ENCODE data around the gene CADPS2.
A peak's percentile ranks its signal among the peaks of the same experiment; 100 is the strongest.
"Not testable (repeated sequence)": the region's sequence is repeated elsewhere in the genome, so short reads cannot be mapped to it uniquely, and the experiment has no call there.

The CADPS2 gene

GRCh38 chr7:122849322-122849956, 36.8 kb downstream of the CADPS2 start:
- DNase-seq = no peak

DNA sequence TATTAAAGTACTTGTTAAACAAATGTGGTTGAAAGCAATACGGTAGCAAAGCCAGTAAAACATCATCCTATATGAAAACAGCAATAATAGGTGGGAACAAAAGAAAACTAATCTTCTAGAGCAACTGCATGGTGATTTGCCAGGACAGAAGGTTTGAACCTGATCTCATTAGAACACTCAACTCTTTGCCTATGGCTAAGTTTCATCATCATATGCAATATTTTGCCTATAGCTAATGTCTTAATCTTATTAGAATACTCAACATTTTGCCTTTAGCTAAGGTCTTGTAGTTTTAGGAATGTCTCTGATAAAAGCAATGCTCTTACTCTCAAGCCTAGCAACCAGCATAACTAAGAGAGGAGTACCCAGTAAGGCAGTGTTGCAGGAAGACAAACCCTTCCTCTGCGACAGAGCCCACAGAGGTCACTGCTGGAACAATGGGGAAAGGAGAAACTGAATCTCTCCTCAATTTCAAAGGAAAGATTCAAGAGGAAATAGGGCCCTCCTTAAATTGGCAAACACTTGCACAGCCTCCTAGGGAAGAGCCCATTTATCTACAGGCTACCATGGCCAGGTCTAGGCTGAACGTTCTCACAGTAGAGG, 38.3 kb downstream of the CADPS2 start:
- DNase-seq = no peak

GRCh38 chr7:122846591-122846990, 39.7 kb downstream of the CADPS2 start:
- DNase-seq = no peak

DNA sequence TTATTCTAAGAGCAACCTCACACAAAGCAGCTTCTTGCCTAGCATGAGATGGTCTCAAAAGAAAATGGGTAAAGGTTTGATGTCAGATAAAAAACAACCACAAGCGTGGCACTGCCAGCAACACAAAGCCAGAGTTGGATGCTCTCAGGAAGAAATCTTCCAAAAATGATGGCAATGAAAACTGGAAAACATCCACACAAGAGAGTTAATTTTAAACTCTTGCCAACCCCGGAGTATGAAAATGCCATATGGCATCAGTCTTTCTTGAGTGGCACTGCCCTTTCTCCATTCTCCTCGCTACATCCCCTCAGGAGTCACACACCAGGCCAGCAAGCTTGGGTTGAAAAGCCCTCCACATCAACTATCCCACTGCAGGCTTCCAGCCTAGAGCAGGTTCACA, 41.0 kb downstream of the CADPS2 start:
- no peak for DNase-seq

GRCh38 chr7:122844191-122844988, 41.9 kb downstream of the CADPS2 start:
- no peak for DNase-seq

DNA sequence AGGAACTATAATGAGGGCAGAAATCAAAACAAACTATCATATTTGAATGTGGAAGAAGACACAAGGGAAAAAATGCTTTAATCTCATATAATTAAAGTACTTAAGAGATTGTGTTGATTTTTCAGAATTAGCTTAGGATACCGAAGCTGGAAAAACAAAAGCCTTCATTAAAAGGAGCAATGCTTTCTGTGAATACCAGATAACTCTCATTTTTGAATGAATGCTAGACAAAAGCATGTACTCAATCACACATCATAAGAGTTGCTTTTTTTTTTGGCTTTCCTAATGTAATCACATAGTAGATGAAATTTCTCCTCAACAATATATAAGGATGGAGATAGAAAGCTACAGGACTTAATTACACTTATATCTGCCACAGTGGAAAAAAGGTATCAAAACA, 43.3 kb downstream of the CADPS2 start:
- no peak for DNase-seq

DNA sequence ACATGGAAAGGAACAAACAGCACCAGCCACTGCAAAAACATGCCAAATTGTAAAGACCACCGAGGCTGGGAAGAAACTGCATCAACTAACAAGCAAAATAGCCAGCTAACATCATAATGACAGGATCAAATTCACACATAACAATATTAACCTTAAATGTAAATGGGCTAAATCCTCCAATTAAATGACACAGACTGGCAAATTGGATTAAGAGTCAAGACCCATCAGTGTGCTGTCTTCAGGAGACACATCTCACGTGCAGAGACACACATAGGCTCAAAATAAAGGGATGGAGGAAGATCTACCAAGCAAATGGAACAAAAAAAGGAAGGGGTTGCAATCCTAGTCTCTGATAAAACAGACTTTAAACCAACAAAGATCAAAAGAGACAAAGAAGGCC, 50.0 kb downstream of the CADPS2 start:
- DNase-seq = not testable (repeated sequence)

- not testable (repeated sequence) for DNase-seq
These were observed 51.7 kb downstream of the CADPS2 start for GRCh38 chr7:122834571-122834942.

- no peak for DNase-seq
These were observed 52.2 kb downstream of the CADPS2 start for GRCh38 chr7:122833888-122834570.

DNA sequence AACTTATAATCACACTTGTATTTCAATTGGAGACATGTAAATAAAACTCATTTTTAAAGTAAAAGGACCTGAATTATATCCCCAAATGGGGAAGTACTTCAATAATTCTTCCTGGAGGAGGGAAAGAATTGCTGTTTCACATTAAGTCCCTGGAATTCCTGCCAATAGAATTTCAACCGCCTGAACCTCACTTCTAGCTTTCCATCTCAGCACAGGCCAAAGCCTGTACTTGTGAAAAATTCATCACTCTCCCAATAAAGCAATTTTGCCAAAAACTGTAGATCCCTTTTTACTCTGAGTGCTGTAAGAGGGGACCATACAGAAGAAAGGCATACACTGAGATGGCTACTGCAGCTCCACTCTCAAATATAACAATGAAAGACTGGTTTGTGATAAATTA, 54.8 kb downstream of the CADPS2 start:
- no peak for DNase-seq

GRCh38 chr7:122829962-122830361, 56.3 kb downstream of the CADPS2 start:
- no peak for DNase-seq

DNA sequence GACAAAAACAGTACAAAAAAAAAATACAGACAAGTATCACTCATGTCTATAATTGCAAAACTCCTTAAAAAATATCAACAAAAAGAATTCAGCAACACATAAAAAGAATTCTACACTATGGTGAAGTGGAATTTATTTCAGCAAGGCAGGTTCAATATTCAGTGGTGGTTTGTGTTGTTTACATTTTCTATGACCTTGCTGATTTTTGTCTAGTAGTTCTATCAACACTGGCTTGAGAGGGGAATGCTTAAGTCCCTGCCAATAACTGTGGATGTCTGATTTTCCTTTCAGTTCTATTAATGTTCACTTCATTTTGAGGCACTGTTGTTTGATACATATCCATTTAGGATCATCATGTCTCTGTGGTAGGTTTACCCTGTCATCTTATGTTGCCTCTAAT, 58.5 kb downstream of the CADPS2 start:
- DNase-seq = no peak

DNA sequence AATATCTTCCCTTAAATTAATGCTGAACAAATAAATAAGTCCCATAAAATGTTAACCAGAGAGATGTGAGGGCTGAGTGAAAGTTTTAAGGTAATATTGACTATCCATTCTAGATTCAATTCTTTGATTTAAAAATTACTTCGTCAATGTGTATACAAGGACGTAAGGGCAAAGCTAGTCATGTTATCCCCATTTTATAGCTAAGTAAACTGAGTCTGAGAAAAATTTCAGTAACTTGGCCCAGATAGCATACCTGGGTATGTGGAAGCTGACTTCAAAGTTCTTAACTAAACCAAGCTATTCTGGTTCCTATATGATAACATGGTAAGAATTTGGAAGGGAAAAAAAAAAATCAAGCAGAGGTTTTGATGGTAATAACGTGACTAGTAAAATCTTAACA, 72.4 kb downstream of the CADPS2 start:
- no peak for DNase-seq

GRCh38 chr7:122803851-122804250, 82.4 kb downstream of the CADPS2 start:
- DNase-seq = no peak

GRCh38 chr7:122803323-122803722, 82.9 kb downstream of the CADPS2 start:
- no peak for DNase-seq

DNA sequence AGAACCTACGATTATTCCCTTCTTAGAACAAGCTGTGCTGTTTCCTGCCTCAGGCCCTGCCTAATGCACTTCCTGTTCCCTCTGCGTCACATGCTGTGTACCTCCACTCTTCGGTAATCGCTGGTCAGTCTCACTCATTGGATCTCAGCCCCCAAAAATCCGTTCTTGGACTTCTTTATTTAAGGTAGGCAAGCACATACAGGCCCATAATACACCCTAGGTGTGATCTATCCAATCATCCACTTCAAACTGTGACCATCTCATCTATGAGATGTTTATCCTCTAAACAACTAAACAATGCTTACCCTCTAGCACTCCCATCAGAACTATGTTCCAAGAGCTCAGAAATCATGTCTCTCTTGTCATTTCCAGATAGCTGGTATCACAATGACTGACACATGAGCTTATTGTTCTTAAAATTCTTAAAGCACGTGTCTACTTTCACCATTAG, 83.9 kb downstream of the CADPS2 start:
- no peak for DNase-seq

DNA sequence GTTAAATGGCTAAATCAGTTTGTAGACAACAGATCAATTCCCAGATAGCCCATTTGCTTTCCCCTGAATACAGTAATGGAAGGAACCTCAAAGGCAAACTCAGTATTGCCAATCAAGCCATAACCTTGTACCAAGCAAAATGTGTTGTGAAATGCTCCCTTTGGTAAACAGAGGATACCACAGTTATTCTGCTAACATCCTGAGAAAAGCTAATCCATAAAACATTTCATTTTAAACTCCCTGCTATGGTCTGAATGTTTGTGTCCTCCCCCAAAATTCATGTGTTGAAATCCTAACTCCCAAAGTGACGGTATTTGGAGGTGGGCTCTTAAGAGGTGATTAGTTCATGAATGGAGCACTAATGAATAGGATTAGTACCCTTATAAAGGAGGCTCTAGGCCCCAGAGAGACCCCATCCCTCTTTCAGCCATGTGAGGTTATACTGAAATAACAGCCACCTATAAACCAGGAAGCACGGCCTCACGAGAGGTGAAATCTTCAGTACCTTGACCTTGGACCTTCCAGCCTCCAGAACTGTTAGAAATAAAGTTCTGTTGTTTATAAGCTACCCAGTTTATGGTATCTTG, 94.2 kb downstream of the CADPS2 start:
- DNase-seq = no peak

DNA sequence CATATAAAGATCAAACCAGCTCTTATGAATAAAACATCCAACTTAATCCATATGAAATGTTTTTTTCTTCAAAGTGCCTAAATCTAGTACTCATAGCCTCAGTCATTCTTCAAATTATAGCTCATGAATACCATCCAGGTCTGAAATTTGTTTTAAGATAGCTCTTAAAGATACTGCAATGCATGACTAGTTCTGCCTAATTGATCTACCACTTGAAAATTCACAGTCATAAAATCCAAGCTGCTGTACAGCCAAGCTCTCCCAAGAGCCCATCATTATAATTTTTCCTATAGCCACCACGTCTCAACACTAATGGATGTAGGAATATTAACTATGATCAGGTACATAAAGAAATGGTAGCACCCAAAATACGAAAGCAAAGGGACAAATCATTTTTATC, 95.7 kb downstream of the CADPS2 start:
- DNase-seq = peak; percentile 54

- peak; percentile 33 for DNase-seq
These were observed 96.1 kb downstream of the CADPS2 start for GRCh38 chr7:122790132-122790531.

DNA sequence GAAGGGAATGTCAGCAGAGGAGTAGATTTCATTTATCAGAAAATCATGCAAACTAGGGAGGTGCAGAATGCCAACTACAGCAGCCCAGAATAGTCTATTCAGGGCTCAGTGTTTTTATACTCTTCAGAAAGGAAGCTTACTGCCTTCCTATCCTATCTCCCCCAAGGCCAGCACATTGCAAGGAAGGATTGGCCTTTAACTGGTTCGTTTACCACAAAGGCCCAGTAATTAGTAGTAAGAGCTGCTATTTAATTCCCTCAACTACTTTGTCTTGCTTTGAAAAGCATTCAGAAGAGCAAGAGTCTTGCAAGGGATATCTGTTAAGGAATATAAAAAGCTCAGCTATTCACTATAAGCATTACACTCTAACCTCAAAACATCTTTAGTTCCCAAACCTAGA, 97.1 kb downstream of the CADPS2 start:
- DNase-seq = no peak

DNA sequence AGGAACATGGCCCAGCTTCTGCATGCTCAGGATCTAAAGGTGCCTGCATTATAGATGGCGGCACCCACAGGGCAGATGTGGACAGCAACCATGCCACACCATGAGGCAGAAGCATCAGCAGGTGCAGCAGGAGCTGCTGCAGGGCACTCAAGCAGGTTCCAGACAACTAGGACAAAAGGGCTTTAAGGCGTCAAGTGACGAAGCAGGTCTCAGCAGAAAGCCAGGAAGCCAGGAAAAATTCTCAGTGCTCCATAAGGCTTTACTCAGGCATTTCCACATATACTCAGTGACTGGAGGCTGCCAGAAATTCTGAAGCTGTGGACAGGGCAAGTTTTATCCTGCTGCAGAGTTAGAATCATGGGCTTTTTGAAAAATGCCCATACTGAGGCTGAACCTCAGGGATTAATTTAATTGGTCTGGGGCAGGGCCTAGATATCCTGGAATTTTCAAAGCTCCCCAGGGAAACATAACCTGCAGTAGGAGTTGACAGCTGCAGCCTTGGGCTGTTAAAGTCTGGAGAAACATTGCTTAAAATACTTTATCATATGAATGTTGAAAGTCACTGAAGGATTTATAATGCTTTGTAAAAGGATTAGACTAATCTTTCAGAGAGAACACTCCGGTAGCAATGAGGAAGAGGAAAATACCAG, 115.4 kb downstream of the CADPS2 start:
- no peak for DNase-seq

DNA sequence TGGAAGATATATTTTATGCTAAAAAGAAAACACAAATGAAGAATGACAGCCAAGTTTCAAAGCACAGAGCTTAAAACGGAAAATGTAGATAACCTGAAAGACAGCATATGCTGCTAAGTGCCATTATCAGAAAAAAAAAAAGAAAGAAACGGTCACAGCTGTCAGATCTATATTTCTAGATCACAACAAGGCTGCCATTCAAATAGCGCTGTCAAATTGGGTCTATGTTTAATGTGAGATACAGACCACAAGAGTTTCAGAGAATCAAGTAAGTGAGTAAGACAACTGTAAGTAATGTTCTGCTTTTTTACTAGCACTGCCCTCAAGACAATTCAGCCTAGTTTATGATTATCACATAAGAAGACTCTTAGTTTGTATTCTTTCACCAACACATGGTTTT, 117.4 kb downstream of the CADPS2 start:
- no peak for DNase-seq

DNA sequence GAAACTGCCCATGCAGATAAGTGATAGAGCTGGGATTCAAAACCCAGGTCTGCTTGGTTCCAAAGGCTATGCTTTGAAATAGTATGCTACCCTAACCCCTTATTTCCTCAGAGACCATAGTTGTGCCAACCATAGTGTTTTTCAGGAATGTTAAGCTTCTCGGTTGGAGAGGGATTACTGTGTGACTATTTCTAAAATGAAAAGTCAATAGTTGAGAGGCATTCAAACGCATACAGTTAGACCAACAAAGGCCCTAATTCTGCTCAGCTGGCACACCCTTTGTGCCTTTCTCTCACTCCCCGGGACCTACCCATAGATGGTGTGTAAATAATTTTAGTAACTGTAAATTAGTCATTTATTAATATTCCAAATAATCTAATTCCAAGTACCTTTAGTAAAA, 118.9 kb downstream of the CADPS2 start:
- DNase-seq = no peak
